HL-60/S4 treated with retinoic acid at 250 ng/mL for 4 days and 3 days (cell line): ENCODE measurements around the gene FLT4.

Experiments
- in situ Hi-C: fragments of 300-500 bp; cut with MboI; formaldehyde crosslinking; loops from 2 replicates; pipeline ENCODE4 v1.7.0; 2022; ENCODE audit warnings: low sequenced_read_pairs

FLT4 gene

GRCh38 chr5:180628211-180628610 is 21.2 kb downstream of the FLT4 start:
- in situ Hi-C loops = no loop called here

GRCh38 chr5:180627386-180628120 is 21.8 kb downstream of the FLT4 start:
- in situ Hi-C loops = no loop called here

DNA sequence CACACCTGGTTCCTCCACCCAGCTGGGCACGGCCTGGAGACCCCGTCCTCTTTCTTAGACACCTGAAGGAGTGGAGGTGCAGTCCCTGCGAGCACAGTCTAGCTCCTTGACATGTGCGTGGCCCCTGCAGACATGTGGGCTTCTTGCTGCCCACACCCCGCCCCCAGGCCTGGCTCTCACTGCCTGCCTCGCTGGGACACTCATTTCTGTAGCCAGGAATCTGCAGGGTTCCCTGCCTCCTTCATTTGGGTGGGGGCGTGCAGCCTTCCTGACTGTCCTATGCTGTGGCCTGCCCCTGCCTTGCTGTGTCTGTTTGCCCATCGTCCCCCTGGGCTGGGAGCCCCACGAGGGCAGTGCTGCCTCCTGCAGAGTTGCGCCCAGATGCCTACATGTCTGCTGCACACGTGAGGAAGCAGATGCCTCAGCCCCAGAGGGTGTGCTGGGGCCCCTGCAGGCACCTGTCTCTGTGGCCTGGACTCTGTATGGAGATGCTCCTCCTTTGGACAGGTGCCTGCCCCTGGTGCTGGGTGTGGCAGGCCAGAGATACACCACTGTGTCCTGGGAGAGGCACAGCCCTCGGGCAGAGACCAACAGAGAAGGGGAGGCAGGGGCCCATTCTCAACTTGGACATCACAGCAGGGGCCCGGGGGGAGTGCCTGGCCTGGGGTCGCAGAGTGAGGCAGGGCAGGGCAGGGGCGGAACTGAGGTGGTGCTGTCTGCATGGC is 22.6 kb downstream of the FLT4 start:
- in situ Hi-C loops = no loop called here

DNA sequence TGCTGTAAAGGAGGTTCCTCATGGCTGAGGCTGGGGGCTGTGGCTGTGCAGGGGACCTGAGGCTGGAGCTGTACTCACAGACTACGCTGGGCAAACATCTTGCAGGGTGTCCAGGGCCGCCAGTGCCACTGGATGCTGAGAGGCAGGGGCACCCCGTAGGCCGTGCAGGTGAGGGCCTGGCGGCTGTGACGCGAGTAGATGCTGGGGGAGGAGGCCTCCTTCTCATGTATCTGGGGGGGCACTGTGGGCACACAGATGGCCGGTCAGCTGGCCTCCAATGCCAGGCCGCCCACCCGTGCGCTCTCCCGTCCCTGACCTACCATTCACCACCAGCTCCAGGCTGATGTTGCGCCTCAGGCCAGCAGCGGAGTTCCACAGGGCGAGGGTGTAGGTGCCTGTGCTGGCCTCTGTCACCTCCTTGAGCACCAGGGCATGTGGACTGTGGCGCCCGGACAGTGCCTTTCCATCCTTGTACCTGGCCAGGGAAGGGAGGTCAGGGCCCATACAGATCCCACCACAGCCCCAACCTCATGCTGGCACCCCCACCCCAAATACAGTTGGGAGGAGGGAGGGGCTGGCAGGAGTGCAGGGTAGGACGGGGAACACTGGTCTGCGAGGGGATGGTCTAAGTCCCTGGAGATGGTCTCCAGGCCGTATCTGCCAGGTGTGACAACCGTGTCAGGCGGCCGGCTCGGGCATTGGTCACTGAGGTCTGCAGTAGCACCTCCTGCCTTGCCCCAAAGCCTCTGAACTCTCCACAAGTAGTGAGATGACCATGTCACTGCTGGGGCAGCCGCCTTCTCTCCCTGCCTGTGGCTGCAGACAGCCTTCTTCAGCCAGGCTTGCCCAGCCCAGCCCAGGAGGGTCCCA is 23.4 kb downstream of the FLT4 start:
- in situ Hi-C loops = no loop called here

DNA sequence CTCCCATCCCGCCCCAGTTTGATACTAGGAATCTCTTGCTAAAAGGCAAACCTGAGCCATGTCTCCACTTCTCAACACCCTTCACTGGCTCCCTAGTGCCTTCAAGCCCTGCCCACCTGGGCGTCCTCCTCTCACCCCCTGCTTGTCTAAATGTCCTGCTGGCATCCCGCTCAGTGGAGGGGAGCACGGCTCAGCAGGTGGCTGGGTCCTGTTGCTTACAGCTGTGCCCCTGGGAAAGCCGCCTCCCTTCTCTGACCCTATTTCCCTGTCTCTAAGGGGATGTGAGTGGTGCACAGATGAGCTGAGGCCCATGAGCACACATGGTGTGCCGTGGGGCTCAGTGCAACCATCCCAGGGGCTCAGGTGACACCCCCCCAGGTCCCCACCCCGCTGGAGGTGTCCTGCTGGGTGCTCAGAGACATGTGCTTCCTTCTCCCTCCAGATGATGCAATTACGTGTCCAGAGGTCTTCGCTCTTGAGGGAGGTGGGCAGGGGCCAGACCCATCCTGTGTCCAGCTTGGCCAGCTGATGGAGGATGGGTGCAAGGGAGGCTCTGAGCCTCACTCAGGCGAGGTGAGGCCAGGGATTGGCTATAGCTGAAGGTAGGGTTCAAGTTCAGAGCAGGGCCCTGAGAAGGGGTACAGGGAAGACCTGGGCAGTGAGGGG is 24.1 kb downstream of the FLT4 start:
- in situ Hi-C loops = no loop called here

GRCh38 chr5:180624587-180624986 is 24.8 kb downstream of the FLT4 start:
- in situ Hi-C loops = no loop called here

DNA sequence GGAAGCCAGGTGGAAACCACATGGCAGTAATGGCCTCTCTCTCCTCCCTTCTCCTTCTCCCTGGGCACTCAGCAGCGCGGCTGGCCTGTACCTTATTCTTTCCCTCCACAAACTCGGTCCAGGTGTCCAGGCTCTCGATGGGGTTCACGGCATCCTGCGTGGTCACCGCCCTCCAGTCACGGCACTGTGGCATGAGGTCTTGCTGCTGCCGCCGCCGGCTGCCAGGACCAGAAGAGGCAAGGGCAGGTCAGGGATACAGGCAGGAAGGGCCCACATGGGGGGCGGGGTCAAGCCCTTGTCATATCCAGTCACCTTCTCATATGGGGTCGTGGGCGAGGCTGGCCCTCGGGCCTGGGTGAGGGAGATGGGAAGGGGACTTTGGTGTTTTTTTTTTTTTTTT is 25.6 kb downstream of the FLT4 start:
- in situ Hi-C loops = no loop called here

DNA sequence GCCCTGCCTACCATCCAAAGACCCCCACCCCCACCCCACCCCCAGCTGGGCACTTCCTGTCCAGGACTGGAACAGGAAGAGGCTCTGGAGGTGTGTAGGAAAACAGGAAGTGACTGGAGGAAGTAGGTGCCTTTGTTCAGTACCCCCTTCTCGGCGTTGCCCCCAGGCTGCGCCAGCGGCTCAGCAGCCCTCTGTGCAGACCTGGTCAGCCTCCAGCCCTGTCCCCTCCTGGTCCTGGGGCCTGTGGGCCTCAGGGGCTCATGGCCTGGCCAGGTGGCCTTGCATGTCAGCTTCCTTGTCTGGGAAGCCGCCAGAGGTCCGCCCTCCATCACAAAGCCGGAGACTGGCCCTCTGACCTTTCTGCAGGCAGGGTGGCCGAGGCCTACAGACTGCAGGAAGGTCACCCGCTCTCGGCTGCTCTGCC is 26.0 kb downstream of the FLT4 start:
- in situ Hi-C loops = no loop called here

DNA sequence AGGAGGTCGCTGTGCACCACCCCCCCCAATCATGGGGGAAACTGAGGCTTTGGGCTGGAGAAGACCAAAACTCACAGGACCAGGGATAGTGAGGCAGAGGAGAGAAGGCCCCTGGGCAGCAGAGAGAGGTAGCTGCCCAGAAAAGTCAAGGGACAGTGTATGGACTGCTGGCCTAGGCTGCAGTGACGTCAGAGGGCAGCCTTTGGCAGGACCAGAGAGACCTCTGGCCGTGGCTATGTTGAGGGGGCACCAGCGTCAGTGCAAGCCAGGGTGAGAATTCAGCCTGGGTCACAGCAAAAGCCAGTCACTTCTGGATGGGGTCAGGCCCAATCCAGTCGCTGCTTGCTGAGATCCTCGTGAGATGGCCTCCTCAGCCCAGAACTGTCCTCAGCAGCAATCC is 26.5 kb downstream of the FLT4 start:
- in situ Hi-C loops = no loop called here

DNA sequence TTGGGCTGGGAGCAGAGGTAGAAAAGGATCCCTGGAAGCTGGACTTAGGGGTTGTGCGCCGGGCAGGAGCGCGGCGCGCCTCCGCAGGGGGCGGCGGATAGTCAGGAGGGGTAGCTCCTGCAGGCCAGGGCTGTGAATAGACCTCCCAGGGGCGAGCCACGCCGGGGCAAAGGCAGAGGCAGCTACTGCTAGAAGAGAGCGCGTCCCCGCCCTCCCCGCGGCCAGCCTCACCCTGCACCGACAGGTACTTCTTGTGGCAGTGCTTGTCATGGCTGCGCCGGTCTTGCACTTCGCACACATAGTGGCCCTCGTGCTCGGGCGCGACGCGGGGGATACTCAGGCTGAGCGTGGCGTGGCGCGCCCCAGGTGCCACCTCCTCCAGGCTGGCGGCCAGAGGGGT is 28.1 kb downstream of the FLT4 start:
- in situ Hi-C loops = no loop called here

DNA sequence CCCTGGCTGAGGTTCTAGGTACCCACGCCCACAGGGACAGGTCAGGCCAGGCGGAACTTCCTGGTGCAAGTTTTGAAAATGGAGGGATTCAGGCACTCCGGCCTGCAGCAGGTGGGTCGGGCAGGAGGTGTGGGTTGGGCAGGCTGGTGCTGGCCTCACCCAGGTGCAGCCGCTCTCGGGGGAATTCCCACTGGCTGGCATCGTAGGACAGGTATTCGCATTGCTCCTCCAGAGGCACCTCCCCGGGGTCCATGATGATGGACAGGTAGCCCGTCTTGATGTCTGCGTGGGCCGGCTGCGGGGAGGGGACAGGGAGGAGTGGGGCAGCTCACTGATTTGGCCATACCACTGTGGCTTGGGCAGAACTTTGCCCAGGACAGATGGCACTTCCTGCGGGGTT is 29.4 kb downstream of the FLT4 start:
- in situ Hi-C loops = no loop called here

DNA sequence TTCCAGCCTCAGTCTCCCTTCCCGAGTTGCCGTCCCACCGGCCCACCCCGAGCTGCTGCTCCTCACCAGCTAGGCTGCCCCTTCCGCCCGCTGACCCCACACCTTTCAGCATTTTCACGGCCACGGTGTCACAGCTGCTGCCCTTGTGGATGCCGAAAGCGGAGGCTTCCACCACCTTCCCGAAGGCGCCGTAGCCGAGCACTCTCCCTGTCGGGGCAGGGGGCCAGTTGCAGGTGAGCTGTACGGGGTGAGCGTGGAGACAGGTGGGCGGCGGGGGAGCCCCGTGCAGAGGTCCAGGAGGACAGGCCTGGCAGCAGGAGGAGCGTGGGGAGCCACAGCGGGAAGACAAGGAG is 29.9 kb downstream of the FLT4 start:
- in situ Hi-C loops = no loop called here

- in situ Hi-C loops = no loop called here
Measured at GRCh38 chr5:180618829-180619562, 30.4 kb downstream of the FLT4 start.

GRCh38 chr5:180618487-180618828 is 30.9 kb downstream of the FLT4 start:
- in situ Hi-C loops = no loop called here

GRCh38 chr5:180613814-180614188 is 35.6 kb downstream of the FLT4 start:
- in situ Hi-C loops = no loop called here

GRCh38 chr5:180613188-180613813 is 36.1 kb downstream of the FLT4 start:
- in situ Hi-C loops = no loop called here

GRCh38 chr5:180612683-180613082 is 36.7 kb downstream of the FLT4 start:
- in situ Hi-C loops = no loop called here

DNA sequence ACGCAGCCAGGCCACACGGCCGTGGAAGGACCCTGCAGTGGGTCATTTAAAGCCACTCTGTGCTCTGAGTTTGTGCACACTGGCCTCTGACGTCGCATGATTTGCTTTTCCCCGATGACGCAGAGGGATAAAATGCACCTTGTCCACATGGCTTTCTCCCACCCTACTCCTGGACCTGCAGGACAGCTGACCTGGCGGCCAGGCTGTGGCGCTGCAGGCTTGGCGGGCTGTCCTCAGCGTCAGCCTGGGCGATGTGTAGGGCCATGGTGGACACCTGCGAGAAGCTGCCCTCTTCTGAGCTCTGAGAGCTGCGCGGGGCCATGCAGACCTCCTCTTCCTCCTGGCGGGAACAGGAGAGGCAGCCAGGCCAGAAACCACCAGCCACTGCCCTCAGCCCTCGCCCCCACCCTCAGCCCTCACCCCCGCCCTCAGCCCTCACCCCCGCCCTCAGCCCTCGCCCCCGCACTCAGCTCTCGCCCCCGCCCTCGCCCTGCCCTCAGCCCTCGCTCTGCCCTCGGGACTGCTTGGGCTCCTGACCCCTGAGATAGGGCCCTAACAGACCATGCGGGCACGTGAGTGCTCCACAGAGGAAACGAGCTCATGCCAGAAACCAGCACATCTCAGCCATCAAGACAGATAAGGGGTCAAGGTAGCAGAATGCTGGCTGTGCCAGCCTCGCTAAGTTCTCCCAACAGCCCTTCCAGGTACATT is 38.1 kb downstream of the FLT4 start:
- in situ Hi-C loops = no loop called here

- in situ Hi-C loops = no loop called here
Measured at GRCh38 chr5:180609817-180610550, 39.4 kb downstream of the FLT4 start.
